Neural cell (in vitro differentiated cells): Measurements from ENCODE around the gene WIPI1. TPM values are rescaled to one million over a fixed set of nuclear protein-coding genes. Genes with fewer than 3 reads are reported as not detected.

ENCODE experiments used
- H2AFZ ChIP-seq: fragments of 200-600, 300-800 bp; sonication (generic), shearing (Covaris generic); 2 replicates; pipeline ENCODE4 v1.6.0; 2014; ENCODE audit warnings: low read depth, mild to moderate bottlenecking, antibody characterized with exemption, low read length, moderate library complexity
- H3F3A ChIP-seq: fragments of 200-600 bp; shearing (Covaris generic); 2 replicates; pipeline ENCODE4 v1.6.1; 2016; ENCODE audit warnings: mild to moderate bottlenecking, moderate library complexity, mixed read lengths, antibody characterized with exemption, low read length; ENCODE audit not compliant: insufficient read depth, poor library complexity, severe bottlenecking
- H3K27ac ChIP-seq: fragments of 200-600, 300-800 bp; sonication (generic), shearing (Covaris generic); 2 replicates; pipeline ENCODE4 v1.5.1; 2014; ENCODE audit warnings: mild to moderate bottlenecking, low read length, moderate library complexity
- H3K27me3 ChIP-seq: fragments of 300-800, 200-600 bp; sonication (generic), shearing (Covaris generic); 2 replicates; pipeline ENCODE4 v1.6.0; 2014; ENCODE audit warnings: mild to moderate bottlenecking, low read depth, low read length, moderate library complexity; ENCODE audit not compliant: insufficient read depth
- H3K36me3 ChIP-seq: fragments of 300-800, 200-600 bp; sonication (generic), shearing (Covaris generic); 2 replicates; pipeline ENCODE4 v1.5.1; 2014; ENCODE audit warnings: mild to moderate bottlenecking, antibody characterized with exemption, low read length, moderate library complexity; ENCODE audit not compliant: insufficient read depth
- H3K4me2 ChIP-seq: fragments of 300-800, 200-600 bp; sonication (generic), shearing (Covaris generic); 2 replicates; pipeline ENCODE4 v1.6.0; 2014; ENCODE audit warnings: mild to moderate bottlenecking, low read length
- H3K4me3 ChIP-seq: fragments of 300-800, 200-600 bp; sonication (generic), shearing (Covaris generic); 2 replicates; pipeline ENCODE4 v1.5.1; 2014; ENCODE audit warnings: mild to moderate bottlenecking, low read length, moderate library complexity
- H3K79me2 ChIP-seq: fragments of 200-600 bp; shearing (Covaris generic); replicated peaks from 2 replicates; pipeline ENCODE4 v1.6.0; 2014; ENCODE audit warnings: mild to moderate bottlenecking, low read length, moderate library complexity; ENCODE audit not compliant: insufficient read depth
- H3K9ac ChIP-seq: fragments of 300-800, 200-600 bp; sonication (generic), shearing (Covaris generic); 2 replicates; pipeline ENCODE4 v1.6.1; 2016; ENCODE audit warnings: mild to moderate bottlenecking, low read length, mixed read lengths
- H3K9me2 ChIP-seq: fragments of 200-600 bp; shearing (Covaris generic); 2 replicates; pipeline ENCODE4 v1.6.1; 2016; ENCODE audit warnings: mild to moderate bottlenecking, low read length, mixed read lengths; ENCODE audit not compliant: insufficient read depth
- H3K9me3 ChIP-seq: fragments of 200-600, 300-800 bp; sonication (generic), shearing (Covaris generic); 2 replicates; pipeline ENCODE4 v1.6.1; 2016; ENCODE audit warnings: mild to moderate bottlenecking, mixed run types, low read length, moderate library complexity, mixed read lengths
- H4K20me1 ChIP-seq: fragments of 200-600 bp; shearing (Covaris generic); 2 replicates; pipeline ENCODE4 v1.6.1; 2016; ENCODE audit warnings: mild to moderate bottlenecking, mixed run types; ENCODE audit not compliant: insufficient read depth
- CTCF ChIP-seq: fragments of 450-650 bp; IDR thresholded peaks from 2 replicates; pipeline ENCODE4 v1.5.1; 2014; ENCODE audit warnings: antibody characterized with exemption, mild to moderate bottlenecking, moderate library complexity; ENCODE audit not compliant: poor library complexity, severe bottlenecking
- EP300 ChIP-seq: fragments of 450-650 bp; conservative IDR thresholded peaks from 2 replicates; pipeline ENCODE4 v1.6.1; 2014; ENCODE audit warnings: antibody characterized with exemption, mild to moderate bottlenecking, moderate library complexity; ENCODE audit not compliant: poor library complexity, severe bottlenecking
- EZH2 ChIP-seq: fragments of 200-600, 300-800 bp; shearing (Covaris generic), sonication (generic); IDR thresholded peaks from 2 replicates; pipeline ENCODE4 v1.6.1; 2014; ENCODE audit warnings: antibody characterized with exemption, low read length, borderline replicate concordance, mild to moderate bottlenecking; ENCODE audit not compliant: insufficient read depth, poor library complexity, severe bottlenecking
- MXI1 ChIP-seq: fragments of 450-650 bp; conservative IDR thresholded peaks from 2 replicates; pipeline ENCODE4 v1.6.1; 2014; ENCODE audit warnings: antibody characterized with exemption, mild to moderate bottlenecking; ENCODE audit not compliant: poor library complexity, severe bottlenecking
- POLR2AphosphoS5 ChIP-seq: IDR thresholded peaks from 2 replicates; pipeline ENCODE4 v1.6.1; 2012
- RAD21 ChIP-seq: fragments of 450-650 bp; conservative IDR thresholded peaks from 2 replicates; pipeline ENCODE4 v1.6.1; 2014; ENCODE audit warnings: antibody characterized with exemption, mild to moderate bottlenecking, moderate library complexity
- SMC3 ChIP-seq: fragments of 450-650 bp; conservative IDR thresholded peaks from 2 replicates; pipeline ENCODE4 v1.6.1; 2014; ENCODE audit warnings: antibody characterized with exemption, mild to moderate bottlenecking, moderate library complexity; ENCODE audit not compliant: poor library complexity
- TAF1 ChIP-seq: IDR thresholded peaks from 2 replicates; pipeline ENCODE4 v1.6.1; 2012; ENCODE audit warnings: low read depth
- polyA plus RNA-seq: library from polyadenylated mRNA; depleted of rRNA; stranded (reverse); fragments of >200 nt; gene quantifications from 2 replicates; pipeline ENCODE4 v1.2.3, GENCODE V29; 2014
- TF ChIP-seq, protein P1 (sequence below): IDR thresholded peaks from 2 replicates; pipeline ENCODE4 v1.6.1; 2012; ENCODE audit warnings: borderline replicate concordance

WIPI1 gene
- polyA plus RNA-seq, 1 donor from 2014 or later: 17.8 TPM

GRCh38 chr17:68432086-68432864 is 25.0 kb downstream of the WIPI1 start:
- Histone ChIP-seq H3K27me3 (no peaks in the 10 kb centered on the region), H3K9ac (no peak overlapping the region), H3K4me3 (no peak overlapping the region), H3K9me2 (no peaks in the 10 kb centered on the region), H2AFZ (no peak overlapping the region), H3K9me3 (no peaks in the 10 kb centered on the region), H3K27ac (no peak overlapping the region), H3F3A (no peaks in the 10 kb centered on the region), H3K4me2 (no peak overlapping the region), H3K79me2 (no peaks in the 10 kb centered on the region), H4K20me1 (no peaks in the 10 kb centered on the region), H3K36me3 (no peaks in the 10 kb centered on the region)
- TF ChIP-seq TAF1 (no peak), RAD21 (no peak), CTCF (no peak), SMC3 (no peak), MXI1 (no peak), EP300 (no peak), POLR2AphosphoS5 (no peak), EZH2 (no peak)
- TF ChIP-seq, protein P1, sequence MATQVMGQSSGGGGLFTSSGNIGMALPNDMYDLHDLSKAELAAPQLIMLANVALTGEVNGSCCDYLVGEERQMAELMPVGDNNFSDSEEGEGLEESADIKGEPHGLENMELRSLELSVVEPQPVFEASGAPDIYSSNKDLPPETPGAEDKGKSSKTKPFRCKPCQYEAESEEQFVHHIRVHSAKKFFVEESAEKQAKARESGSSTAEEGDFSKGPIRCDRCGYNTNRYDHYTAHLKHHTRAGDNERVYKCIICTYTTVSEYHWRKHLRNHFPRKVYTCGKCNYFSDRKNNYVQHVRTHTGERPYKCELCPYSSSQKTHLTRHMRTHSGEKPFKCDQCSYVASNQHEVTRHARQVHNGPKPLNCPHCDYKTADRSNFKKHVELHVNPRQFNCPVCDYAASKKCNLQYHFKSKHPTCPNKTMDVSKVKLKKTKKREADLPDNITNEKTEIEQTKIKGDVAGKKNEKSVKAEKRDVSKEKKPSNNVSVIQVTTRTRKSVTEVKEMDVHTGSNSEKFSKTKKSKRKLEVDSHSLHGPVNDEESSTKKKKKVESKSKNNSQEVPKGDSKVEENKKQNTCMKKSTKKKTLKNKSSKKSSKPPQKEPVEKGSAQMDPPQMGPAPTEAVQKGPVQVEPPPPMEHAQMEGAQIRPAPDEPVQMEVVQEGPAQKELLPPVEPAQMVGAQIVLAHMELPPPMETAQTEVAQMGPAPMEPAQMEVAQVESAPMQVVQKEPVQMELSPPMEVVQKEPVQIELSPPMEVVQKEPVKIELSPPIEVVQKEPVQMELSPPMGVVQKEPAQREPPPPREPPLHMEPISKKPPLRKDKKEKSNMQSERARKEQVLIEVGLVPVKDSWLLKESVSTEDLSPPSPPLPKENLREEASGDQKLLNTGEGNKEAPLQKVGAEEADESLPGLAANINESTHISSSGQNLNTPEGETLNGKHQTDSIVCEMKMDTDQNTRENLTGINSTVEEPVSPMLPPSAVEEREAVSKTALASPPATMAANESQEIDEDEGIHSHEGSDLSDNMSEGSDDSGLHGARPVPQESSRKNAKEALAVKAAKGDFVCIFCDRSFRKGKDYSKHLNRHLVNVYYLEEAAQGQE: no peak

DNA sequence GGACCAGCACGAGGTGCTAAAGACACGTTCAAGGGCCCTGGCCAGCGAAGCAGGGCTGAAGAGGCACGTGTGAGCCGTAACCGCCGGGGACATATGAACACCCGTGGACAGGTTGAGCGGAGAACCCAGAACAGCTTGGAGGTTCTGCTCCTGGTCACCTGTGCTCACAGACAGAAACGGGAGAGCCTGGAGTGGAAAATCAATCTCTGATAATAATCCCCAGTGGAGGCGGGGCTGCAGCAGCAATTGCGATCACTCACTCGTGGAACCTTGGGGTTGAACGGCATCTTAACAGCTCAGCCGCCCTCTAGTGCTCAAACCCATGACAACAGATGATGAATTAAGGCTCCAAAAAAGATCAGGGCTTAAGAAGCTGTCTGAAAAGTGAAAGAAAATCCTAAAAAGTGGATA is 25.6 kb downstream of the WIPI1 start:
- Histone ChIP-seq H3F3A (no peaks in the 10 kb centered on the region), H2AFZ (no peak overlapping the region), H3K9me2 (no peaks in the 10 kb centered on the region), H3K4me2 (no peak overlapping the region), H3K4me3 (no peak overlapping the region), H3K9ac (no peak overlapping the region), H4K20me1 (no peaks in the 10 kb centered on the region), H3K27ac (no peak overlapping the region), H3K27me3 (no peaks in the 10 kb centered on the region), H3K79me2 (no peaks in the 10 kb centered on the region), H3K36me3 (no peaks in the 10 kb centered on the region), H3K9me3 (no peaks in the 10 kb centered on the region)
- no peak for TF ChIP-seq MXI1
- TF ChIP-seq, protein P1: no peak
- TF ChIP-seq POLR2AphosphoS5: no peak
- peak; percentile 57 for TF ChIP-seq SMC3
- TF ChIP-seq CTCF: peak; percentile 56
- TF ChIP-seq RAD21: peak; percentile 49
